ENCODE measurements around the gene MPP1.

MPP1 gene

GRCh38 chrX:154735695-154736393 is 69.4 kb downstream of the MPP1 start:
- no peak overlapping the region for H3K27ac ChIP-seq

GRCh38 chrX:154734061-154734781 is 71.1 kb downstream of the MPP1 start:
- TF ChIP-seq CTCF (IDR thresholded peaks at IDR 0.05), result no peak
- TF ChIP-seq ZFX (IDR thresholded peaks at IDR 0.05; ENCODE audit: borderline replicate concordance), result no peak
- H3K27ac ChIP-seq, result no peak overlapping the region

More at GRCh38 chrX:154735695-154736393, 69.4 kb downstream of the MPP1 start:
- no peak for TF ChIP-seq CTCF (IDR thresholded peaks at IDR 0.05)
- TF ChIP-seq ZFX (IDR thresholded peaks at IDR 0.05; ENCODE audit: borderline replicate concordance), result no peak

GRCh38 chrX:154733066-154733425 is 72.2 kb downstream of the MPP1 start:
- TF ChIP-seq CTCF (IDR thresholded peaks at IDR 0.05) (no peak), ZFX (IDR thresholded peaks at IDR 0.05; ENCODE audit: borderline replicate concordance) (no peak)
- H3K27ac ChIP-seq, result no peak overlapping the region

- no peak for TF ChIP-seq CTCF (IDR thresholded peaks at IDR 0.05)
- TF ChIP-seq ZFX (IDR thresholded peaks at IDR 0.05; ENCODE audit: borderline replicate concordance), result no peak
- no peak overlapping the region for H3K27ac ChIP-seq
Observed at GRCh38 chrX:154732421-154733065, 72.7 kb downstream of the MPP1 start.

GRCh38 chrX:154731881-154732280 is 73.4 kb downstream of the MPP1 start:
- TF ChIP-seq CTCF (IDR thresholded peaks at IDR 0.05), result no peak
- no peak overlapping the region for H3K27ac ChIP-seq

GRCh38 chrX:154731184-154731583 is 74.1 kb downstream of the MPP1 start:
- H3K27ac ChIP-seq, result no peak overlapping the region
- TF ChIP-seq CTCF (IDR thresholded peaks at IDR 0.05), result no peak
